IPS-18c (cell line): ENCODE results near the gene MYT1.

Experiments used
- H3K4me3 ChIP-seq: 2 replicates; pipeline ENCODE4 v1.7.0; 2013; ENCODE audit warnings: low read depth, mild to moderate bottlenecking, low read length, moderate library complexity; ENCODE audit not compliant: insufficient read depth
- H3K9me3 ChIP-seq: one replicate; pipeline ENCODE4 v1.6.1; 2013; ENCODE audit warnings: mild to moderate bottlenecking, low read length, moderate library complexity; ENCODE audit not compliant: control insufficient read depth, insufficient read depth

MYT1 gene

DNA sequence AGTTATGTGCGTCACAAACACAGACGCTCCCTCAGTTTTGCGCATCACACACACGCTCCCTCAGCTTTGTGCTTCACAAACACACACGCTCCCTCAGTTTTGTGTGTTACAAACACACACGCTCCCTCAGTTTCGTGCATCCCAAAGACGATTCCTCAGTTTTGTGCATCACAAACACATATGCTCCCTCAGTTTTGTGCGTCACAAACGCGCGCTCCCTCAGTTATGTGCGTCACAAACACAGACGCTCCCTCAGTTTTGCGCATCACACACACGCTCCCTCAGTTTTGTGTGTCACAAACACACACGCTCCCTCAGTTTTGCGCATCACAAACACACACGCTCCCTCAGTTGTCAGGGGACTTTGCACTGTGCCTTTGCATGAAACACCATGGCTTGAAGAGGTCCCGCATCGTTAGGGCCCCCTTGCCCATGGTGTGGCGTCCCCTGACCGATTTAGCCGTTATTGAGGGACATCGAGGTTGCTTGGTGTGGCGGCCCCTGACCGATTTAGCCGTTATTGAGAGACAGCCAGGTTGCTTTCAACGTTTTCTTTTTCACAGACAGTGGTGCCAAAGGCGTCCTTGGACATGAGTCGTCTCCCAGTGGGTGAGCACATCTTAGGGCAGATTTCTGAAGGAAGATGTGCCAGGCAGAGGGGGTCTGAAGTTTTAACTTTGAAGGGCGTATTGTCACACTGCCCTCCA lies 28.1 kb upstream of the MYT1 start:
- no peaks in the 10 kb centered on the region for H3K9me3 ChIP-seq
- H3K4me3 ChIP-seq = no peak overlapping the region

- Histone ChIP-seq H3K4me3 (no peak overlapping the region), H3K9me3 (peaks cover 2% of the 10 kb centered on the region)
Observed at GRCh38 chr20:64137598-64138031, 26.6 kb upstream of the MYT1 start.

GRCh38 chr20:64138276-64138815 lies 25.9 kb upstream of the MYT1 start:
- H3K4me3 ChIP-seq = no peak overlapping the region
- peaks cover 2% of the 10 kb centered on the region for H3K9me3 ChIP-seq

DNA sequence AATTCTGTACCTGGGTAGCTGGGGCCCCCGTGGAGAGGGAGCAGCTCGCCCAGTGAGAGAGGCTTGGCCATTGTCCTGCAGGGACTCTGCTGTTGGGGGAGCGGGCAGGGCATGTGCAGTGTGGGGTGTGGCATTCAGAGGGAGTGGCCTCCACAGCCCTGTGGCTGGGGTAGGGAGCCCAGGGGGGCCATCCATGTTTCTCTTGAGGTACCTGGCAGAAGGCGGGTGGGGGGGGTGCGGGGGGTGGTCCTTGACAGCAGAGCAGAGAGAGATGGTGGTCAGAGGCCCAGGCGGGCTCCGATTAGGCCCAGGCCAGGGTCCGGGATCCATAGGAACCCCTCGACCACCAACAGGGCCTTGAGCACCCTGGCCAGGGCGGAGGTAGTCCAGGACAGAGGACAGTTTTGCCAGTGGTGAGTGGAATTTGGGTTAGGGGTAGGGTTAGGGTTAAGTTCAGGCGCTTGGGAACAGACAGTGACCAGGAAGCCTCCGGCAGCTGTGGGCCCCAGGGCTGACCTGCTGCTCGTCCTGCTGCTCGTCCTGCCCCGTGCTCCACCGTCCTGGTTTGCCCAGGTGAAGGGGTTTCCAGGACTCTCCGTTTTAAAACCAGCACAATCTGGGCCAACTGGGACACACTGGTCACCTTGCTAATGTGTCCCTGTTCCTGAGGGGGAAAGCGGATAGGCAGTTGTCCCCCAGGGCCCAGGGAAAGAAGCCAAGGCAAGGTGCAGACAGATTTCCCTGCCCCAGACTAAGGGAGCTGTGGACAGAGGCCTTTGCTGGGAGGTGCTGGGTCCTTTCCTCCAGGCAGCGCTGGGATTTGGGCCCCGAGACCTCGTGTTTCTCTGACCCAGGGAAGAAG lies 24.8 kb upstream of the MYT1 start:
- Histone ChIP-seq H3K4me3 (no peak overlapping the region), H3K9me3 (peaks cover 2% of the 10 kb centered on the region)

- no peak overlapping the region for H3K4me3 ChIP-seq
- peaks cover 2% of the 10 kb centered on the region for H3K9me3 ChIP-seq
Observed at GRCh38 chr20:64140061-64140931, 24.0 kb upstream of the MYT1 start.

DNA sequence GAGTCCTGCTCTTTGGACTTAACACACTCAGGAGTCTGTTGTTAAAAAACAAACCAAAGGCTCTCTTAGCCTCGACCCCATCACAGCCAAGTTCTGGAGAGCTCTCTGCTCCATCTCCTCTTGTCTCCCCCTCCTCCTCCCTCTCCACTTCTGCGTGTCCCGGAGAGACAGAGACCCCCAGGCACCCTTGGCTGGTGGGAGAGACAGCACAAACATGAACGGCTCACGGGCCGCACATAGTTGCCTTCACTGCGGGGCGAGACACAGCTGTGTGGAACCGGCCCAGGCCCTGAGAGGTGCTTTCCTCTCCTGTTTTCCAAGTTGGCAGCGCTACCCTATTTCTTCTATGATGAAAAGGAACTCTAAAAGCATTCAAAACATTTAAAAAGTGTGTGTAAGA lies 23.3 kb upstream of the MYT1 start:
- H3K9me3 ChIP-seq = peaks cover 2% of the 10 kb centered on the region
- H3K4me3 ChIP-seq = no peak overlapping the region

- Histone ChIP-seq H3K9me3 (peaks cover 2% of the 10 kb centered on the region), H3K4me3 (no peak overlapping the region)
Observed at GRCh38 chr20:64142590-64142989, 21.7 kb upstream of the MYT1 start.

DNA sequence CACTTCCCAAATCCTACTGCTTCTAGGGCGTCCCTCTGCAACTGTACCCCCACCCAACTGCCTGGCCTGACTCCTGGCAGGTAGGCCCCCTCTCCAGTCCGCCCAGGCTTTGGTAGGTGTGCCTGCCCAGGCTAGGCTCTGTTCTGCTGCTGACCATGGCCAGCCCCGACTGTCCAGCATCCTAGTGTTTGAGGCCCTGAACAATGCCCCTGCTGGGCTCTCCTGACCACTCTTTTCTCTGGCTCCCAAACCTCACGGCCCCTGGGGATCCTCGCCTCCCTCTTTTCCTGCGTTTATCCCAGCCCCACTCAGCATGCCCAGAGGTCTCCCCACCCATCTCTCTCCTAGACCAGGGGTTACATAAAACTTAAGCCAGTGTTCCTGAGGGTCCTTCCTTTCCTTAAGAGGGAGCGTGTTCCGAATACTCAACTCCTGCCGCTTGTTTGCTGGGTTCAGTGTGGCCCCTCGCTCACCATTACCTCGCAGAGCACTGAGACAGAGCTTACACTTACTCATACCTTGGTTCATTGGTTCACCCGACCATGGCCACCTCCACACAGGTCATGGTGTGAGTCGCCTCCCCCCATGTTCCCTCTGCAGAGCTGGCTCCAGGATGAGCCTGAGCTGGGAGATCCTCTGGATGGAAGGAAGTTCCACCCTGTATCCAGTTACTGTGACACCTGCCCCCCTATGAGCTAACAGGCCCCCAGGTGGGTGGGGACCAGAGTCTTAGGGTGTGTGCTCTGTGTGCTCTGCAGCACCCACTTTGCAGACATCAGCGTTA lies 21.0 kb upstream of the MYT1 start:
- H3K9me3 ChIP-seq = peaks cover 2% of the 10 kb centered on the region

GRCh38 chr20:64144144-64144912 lies 19.9 kb upstream of the MYT1 start:
- H3K4me3 ChIP-seq = no peak overlapping the region
- H3K9me3 ChIP-seq = peaks cover 2% of the 10 kb centered on the region

More for the DNA sequence above, 21.0 kb upstream of the MYT1 start:
- H3K4me3 ChIP-seq = no peak overlapping the region

DNA sequence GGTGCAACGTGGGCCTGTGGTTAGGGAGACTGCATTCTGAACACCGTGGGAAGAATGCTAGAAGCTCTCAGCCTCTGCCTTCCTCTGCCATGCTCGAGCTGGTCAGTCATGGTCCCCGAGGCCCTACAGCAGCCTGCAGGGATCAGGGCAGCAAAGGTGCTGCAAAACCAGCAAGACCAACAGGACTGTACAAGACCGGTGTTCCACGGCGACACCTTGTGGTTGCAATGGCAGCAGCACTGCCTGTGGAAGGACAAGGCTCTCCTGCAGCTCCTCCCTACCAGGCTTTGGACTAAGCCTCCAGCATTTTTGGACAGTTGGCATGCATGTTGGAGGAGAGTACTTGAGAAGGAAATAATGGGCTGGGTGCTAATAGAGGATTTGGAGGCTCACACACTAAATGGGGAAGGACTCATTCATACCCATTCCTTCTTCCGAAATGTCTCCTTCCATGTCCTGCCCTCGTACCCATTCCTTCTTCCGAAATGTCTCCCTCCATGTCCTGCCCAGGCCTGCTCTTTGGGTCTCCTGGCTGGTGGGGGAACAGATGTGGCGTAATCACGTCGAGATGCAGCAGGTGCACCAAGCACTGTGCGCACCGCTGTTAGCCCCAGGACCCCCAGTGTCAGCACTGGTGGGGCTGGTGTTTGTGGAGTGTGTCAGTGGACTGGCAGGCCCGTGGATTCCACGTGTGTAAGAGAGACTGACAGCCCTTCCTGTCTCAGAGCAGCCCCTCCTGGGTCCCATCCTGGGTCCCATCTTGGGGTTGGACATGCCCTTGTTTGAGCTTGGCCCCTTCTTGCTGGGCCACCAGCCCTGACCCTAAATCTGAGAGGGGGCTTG lies 18.6 kb upstream of the MYT1 start:
- Histone ChIP-seq H3K4me3 (no peak overlapping the region), H3K9me3 (peaks cover 2% of the 10 kb centered on the region)

DNA sequence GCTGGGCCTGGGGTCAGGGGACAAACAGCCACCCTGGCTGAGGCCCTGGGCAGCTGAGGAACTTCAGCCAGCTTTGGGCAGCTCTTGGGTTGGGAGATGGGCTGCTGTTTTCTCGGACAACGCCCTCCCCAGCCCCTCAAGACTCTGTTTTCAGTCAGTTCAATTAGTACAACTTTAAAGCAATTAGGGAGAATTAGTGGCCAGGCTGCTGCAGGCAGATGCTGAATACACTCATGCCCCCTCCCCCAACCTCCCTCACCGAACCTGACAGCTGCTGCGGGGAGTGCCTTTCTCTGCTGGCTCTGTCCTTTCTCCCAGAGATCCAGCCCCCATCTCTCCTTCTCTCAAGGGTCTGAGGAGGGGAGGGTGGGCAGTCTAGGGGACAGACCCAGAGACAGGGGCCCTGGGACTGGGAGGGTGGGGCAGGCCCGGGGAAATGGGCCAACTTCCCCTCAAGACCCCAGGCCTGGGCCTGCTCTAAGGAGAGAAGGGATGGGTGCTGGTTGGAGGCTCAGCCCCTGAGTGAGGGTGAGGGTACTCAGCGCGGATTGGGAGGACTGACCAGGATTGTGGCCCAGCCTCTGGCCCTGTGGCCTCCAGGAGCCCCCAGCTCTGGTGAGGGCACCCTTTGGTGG lies 17.8 kb upstream of the MYT1 start:
- Histone ChIP-seq H3K4me3 (no peak overlapping the region), H3K9me3 (peaks cover 2% of the 10 kb centered on the region)

DNA sequence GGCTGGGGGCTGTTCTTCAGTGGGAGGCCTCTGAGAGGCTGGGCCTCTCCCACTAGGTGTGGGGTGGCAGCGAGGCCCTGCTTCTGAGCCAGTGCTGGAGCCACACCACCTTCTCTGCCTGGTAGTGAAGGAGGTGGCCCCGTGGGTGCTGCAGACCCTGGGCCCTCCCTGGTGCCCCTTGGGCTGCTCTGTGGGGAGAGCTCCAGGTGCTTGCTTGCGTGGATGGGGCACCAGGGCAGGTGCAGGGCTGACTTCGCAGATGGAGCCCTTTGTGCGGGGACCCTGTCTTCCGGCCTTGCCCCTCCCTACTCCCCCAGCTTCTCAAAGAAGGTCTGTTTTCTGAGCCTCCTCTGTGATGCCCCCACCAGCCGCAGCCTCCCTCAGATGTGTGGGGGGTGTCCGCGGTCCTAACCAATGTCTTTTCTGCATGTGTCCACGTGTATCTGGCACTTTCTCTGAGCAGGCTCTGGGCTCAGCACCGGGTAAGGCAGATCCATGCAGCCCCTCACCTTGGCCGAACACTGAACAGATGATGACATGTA lies 17.2 kb upstream of the MYT1 start:
- no peak overlapping the region for H3K4me3 ChIP-seq
- H3K9me3 ChIP-seq = no peaks in the 10 kb centered on the region

DNA sequence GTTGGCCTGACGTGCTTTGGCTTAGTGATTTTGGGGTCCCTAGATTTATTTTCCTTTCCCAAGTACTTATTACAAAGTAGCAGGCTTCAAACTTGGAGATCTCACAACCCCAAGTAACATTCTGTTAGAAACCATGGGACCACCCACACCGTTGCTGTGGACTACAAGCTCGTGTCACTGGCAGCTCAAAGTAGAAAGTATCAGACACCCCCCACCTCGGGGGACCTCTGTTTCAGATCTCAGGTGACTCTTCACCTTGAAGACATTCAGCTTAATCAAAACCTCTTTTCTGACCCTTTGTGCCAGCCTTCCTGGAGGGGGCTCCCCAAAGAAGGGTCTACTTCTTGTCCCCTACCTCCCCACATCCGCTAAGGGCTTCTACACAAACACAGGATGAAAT lies 15.7 kb upstream of the MYT1 start:
- no peak overlapping the region for H3K4me3 ChIP-seq
- no peaks in the 10 kb centered on the region for H3K9me3 ChIP-seq

DNA sequence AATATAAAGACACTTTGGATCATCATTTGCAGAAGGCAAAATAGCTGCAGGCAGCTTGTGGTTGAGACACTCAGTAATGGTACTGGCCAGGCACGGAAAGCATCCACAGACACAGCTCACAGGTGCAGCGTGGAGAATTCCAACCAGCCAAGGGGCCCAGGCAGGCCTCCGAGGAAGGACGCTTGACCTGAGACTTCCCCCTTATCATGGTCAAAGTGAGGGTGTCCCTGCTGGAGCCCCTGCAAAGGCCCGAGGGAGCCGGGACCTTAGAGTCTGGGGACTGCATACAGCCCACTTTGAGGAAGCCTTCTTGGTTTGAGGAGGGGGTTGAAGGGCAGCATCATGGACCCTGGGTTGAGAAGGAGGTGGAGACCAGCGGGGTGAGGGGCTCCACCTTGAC lies 15.1 kb upstream of the MYT1 start:
- Histone ChIP-seq H3K4me3 (no peak overlapping the region), H3K9me3 (no peaks in the 10 kb centered on the region)
